A673 (cell line): ENCODE data around the gene MED28. TPM values are rescaled to one million over a fixed set of nuclear protein-coding genes. Genes with fewer than 3 reads are reported as not detected.
A peak's percentile ranks its signal among the peaks of the same experiment; 100 is the strongest.

Source experiments
- BruUV-seq: library from RNA; stranded (reverse); fragments of 400-500 nt; replicated peaks from 2 replicates; lab custom pipeline; 2021; lab: Mats Ljungman, UMichigan
- CTCF ChIA-PET: fragments of 300-600 bp; sonication (Branson Sonifier 250); formaldehyde crosslinking; loops from one replicate; lab custom pipeline; 2022; ENCODE audit warnings: antibody characterized with exemption; lab: Charles Lee
- POLR2A ChIA-PET: fragments of 300-600 bp; sonication (Branson Sonifier 250); formaldehyde crosslinking; loops from one replicate; lab custom pipeline; 2022; ENCODE audit warnings: antibody characterized with exemption; ENCODE audit not compliant: low non-redundant PET; lab: Charles Lee
- DNase-seq: peaks from one replicate; pipeline ENCODE4 v3.0.0-alpha.2; 2015; ENCODE audit warnings: low spot score
- H3K27ac ChIP-seq: fragments of 200-600 bp; sonication (generic); 2 replicates; pipeline ENCODE4 v1.5.1; 2016; ENCODE audit warnings: mixed run types, low read depth, mild to moderate bottlenecking, mixed read lengths, antibody characterized with exemption, low read length; ENCODE audit not compliant: poor library complexity, severe bottlenecking
- H3K27me3 ChIP-seq: fragments of 200-600 bp; sonication (generic); replicated peaks from 2 replicates; pipeline ENCODE4 v1.6.1; 2017; ENCODE audit warnings: mixed run types, low read depth, mild to moderate bottlenecking, mixed read lengths, antibody characterized with exemption, low read length; ENCODE audit not compliant: insufficient read depth, poor library complexity
- H3K36me3 ChIP-seq: fragments of 200-600 bp; sonication (generic); 2 replicates; pipeline ENCODE4 v1.6.1; 2016; ENCODE audit warnings: mixed run types, mild to moderate bottlenecking, mixed read lengths, antibody characterized with exemption, low read length; ENCODE audit not compliant: insufficient read depth, poor library complexity, severe bottlenecking
- H3K4me1 ChIP-seq: fragments of 200-600 bp; sonication (generic); 2 replicates; pipeline ENCODE4 v1.6.1; 2017; ENCODE audit warnings: mixed run types, mild to moderate bottlenecking, mixed read lengths, antibody characterized with exemption, low read length; ENCODE audit not compliant: insufficient read depth, poor library complexity, severe bottlenecking
- H3K4me3 ChIP-seq: fragments of 200-600 bp; sonication (generic); 2 replicates; pipeline ENCODE4 v1.5.1; 2016; ENCODE audit warnings: low read depth, mixed run types, mild to moderate bottlenecking, mixed read lengths, low read length; ENCODE audit not compliant: poor library complexity, severe bottlenecking
- H3K9me3 ChIP-seq: fragments of 200-600 bp; sonication (generic); 2 replicates; pipeline ENCODE4 v1.6.1; 2016; ENCODE audit warnings: mixed run types, low read depth, mild to moderate bottlenecking, mixed read lengths, antibody characterized with exemption, low read length; ENCODE audit not compliant: poor library complexity, severe bottlenecking
- EZH2 ChIP-seq: fragments of 200-600 bp; sonication (generic); IDR thresholded peaks from 2 replicates; pipeline ENCODE4 v1.6.1; 2017; ENCODE audit warnings: borderline replicate concordance, low read depth, mild to moderate bottlenecking, mixed read lengths, antibody characterized with exemption, low read length; ENCODE audit not compliant: poor library complexity, severe bottlenecking
- intact Hi-C: fragments of 100-400 bp; cut with micrococcal nuclease; formaldehyde crosslinking; loops from one replicate; pipeline ENCODE4 v1.10.0; 2022; ENCODE audit not compliant: unreplicated experiment
- total RNA-seq: library from RNA; stranded (reverse); gene quantifications from 2 replicates; pipeline ENCODE4 v1.2.3, GENCODE V29; 2021
- TF ChIP-seq, protein P1 (sequence below): fragments of 300-800, 200-600 bp; sonication (generic); conservative IDR thresholded peaks from 2 replicates; pipeline ENCODE4 v1.5.1; 2017; ENCODE audit warnings: low read depth, mild to moderate bottlenecking, antibody characterized with exemption, low read length, moderate library complexity, mixed read lengths

Gene MED28
- total RNA-seq, 1 experiment from 2014 or later: 46.6 TPM

DNA sequence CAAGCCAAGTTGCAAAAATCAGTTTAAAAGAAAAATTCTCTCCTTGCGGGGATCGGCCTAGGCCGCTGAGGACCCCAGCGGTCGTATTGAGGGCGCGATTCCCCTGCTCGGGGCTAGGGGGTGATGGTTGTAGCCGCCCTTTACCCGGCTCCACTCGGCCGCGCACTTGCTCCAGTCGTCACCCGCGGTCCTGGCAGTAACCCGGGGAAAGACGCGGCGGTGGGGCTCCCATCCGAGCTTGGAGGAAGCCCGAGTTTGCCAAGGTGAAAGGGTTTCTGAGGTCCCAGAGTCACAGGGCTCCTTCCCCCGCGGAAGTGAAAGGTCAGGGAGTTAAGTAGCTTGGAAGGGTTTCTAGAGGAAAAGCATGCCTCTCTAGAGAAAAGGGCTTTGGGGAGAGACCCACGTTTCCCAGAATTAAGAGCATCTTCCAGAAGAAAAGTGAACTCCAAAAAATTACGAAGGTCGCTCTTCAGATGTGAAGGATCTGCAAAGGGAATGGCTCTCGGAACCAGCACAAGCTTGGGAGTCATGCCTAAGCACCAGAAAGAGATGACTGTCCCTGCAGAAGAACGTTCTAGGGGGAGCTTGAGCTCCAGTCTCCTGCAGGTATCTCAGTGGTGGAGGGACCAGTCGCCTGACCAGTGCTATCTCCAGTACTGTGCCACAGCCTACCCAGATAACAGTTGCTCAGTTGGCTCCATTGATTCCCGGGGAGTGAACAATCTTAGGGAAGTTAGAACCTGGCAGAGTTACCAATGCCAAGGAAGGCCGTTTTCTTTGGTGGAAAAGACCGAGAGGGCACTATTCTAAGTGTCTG, 36.6 kb upstream of the MED28 start:
- Histone ChIP-seq H3K27me3 (no peaks in the 10 kb centered on the region), H3K36me3 (peaks cover 12% of the 10 kb centered on the region), H3K9me3 (no peaks in the 10 kb centered on the region), H3K27ac (peak overlapping the region; percentile 86), H3K4me3 (peak overlapping the region; percentile 69), H3K4me1 (no peaks in the 10 kb centered on the region)
- CTCF ChIA-PET: no interaction called here
- no TSS peak for BruUV-seq
- DNase-seq: no peak
- TF ChIP-seq, protein P1, sequence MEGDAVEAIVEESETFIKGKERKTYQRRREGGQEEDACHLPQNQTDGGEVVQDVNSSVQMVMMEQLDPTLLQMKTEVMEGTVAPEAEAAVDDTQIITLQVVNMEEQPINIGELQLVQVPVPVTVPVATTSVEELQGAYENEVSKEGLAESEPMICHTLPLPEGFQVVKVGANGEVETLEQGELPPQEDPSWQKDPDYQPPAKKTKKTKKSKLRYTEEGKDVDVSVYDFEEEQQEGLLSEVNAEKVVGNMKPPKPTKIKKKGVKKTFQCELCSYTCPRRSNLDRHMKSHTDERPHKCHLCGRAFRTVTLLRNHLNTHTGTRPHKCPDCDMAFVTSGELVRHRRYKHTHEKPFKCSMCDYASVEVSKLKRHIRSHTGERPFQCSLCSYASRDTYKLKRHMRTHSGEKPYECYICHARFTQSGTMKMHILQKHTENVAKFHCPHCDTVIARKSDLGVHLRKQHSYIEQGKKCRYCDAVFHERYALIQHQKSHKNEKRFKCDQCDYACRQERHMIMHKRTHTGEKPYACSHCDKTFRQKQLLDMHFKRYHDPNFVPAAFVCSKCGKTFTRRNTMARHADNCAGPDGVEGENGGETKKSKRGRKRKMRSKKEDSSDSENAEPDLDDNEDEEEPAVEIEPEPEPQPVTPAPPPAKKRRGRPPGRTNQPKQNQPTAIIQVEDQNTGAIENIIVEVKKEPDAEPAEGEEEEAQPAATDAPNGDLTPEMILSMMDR: no peak
- no peak for TF ChIP-seq EZH2
- POLR2A ChIA-PET: no interaction called here
- intact Hi-C loops: no loop called here

DNA sequence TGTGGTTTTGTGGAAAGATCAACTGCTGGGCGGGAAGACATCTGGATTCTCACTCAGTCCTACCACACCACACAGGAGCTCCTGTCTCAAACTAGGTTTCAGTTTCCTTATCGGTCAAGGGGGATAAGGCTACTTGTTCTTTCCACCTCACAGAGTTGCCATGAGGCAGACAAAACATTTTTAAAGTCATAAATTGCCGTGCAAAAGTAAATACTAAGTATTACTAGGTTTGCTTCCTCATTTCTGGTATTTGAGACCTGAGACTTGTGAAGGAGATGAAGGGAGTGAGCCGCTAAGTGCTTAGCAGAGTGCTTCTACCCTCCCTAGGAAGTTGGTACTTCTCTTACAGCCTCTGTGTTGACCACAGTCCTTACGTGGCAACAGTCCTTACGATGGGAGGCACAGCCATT, 36.0 kb upstream of the MED28 start:
- no peak overlapping the region for H3K27ac ChIP-seq

DNA sequence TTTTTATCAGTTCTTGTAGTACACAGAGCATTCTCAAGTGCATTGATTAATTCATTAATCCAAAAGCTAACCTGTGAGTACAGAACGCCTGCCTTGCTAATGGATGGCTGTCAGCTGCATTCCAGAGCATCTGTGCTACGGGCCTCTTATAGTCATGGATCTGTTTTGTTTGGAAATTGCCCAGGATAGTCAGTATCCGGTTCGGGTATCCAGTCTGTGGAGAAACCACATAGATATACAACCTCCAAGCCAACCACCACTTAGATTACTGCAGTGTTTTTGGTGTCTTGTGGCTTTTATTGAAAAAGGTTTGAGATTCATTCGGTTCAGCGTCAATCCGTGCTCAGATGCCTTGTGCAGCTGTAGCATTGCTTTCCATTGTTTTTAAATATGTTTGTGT, 33.5 kb upstream of the MED28 start:
- DNase-seq: no peak
- ChIA-PET CTCF (no interaction called here), POLR2A (no interaction called here)
- Histone ChIP-seq H3K27ac (no peak overlapping the region), H3K9me3 (no peaks in the 10 kb centered on the region), H3K4me1 (no peaks in the 10 kb centered on the region), H3K27me3 (no peaks in the 10 kb centered on the region), H3K36me3 (peaks cover 18% of the 10 kb centered on the region), H3K4me3 (no peak overlapping the region)
- TF ChIP-seq, protein P1: no peak
- no peak for TF ChIP-seq EZH2
- intact Hi-C loops: no loop called here
- no TSS peak for BruUV-seq

More for the DNA sequence above, 36.0 kb upstream of the MED28 start:
- Histone ChIP-seq H3K27me3 (no peaks in the 10 kb centered on the region), H3K4me3 (peak overlapping the region; percentile 69), H3K4me1 (no peaks in the 10 kb centered on the region), H3K9me3 (no peaks in the 10 kb centered on the region), H3K36me3 (peaks cover 12% of the 10 kb centered on the region)
- TF ChIP-seq, protein P1: no peak
- TF ChIP-seq EZH2: no peak
- no TSS peak for BruUV-seq
- intact Hi-C loops: no loop called here
- ChIA-PET CTCF (no interaction called here), POLR2A (no interaction called here)
- no peak for DNase-seq
